ENCODE results near the gene SH2D3C. TPM values are rescaled to one million over a fixed set of nuclear protein-coding genes. Genes with fewer than 3 reads are reported as not detected.

The SH2D3C gene
- total and polyA plus RNA-seq, 9 of the 15 experiments (the other 6 are each of a cell fraction or from before 2014, with no cell fraction given): 0.03 to 1.2 (median 0.22) TPM; not detected in 1

- TF ChIP-seq GTF3C2 (IDR thresholded peaks at IDR 0.05; ENCODE audit: borderline replicate concordance, extremely low read depth, insufficient read length) (no peak), ZBTB2 (IDR thresholded peaks at IDR 0.05) (no peak), E2F4 (CRISPR knock-in tag; IDR thresholded peaks at IDR 0.05; ENCODE audit: low read depth) (no peak), RUNX1 (IDR thresholded peaks at IDR 0.05; ENCODE audit: low read depth) (no peak), MBD2 (IDR thresholded peaks at IDR 0.05; ENCODE audit: borderline replicate concordance, low read depth) (peak; percentile 88; the same call in 1 of the 2 replicates), NELFE (IDR thresholded peaks at IDR 0.05; ENCODE audit: insufficient read depth, insufficient read length) (no peak), TEAD2 (tag; IDR thresholded peaks at IDR 0.05) (no peak)
- TF ChIP-seq, protein P1, sequence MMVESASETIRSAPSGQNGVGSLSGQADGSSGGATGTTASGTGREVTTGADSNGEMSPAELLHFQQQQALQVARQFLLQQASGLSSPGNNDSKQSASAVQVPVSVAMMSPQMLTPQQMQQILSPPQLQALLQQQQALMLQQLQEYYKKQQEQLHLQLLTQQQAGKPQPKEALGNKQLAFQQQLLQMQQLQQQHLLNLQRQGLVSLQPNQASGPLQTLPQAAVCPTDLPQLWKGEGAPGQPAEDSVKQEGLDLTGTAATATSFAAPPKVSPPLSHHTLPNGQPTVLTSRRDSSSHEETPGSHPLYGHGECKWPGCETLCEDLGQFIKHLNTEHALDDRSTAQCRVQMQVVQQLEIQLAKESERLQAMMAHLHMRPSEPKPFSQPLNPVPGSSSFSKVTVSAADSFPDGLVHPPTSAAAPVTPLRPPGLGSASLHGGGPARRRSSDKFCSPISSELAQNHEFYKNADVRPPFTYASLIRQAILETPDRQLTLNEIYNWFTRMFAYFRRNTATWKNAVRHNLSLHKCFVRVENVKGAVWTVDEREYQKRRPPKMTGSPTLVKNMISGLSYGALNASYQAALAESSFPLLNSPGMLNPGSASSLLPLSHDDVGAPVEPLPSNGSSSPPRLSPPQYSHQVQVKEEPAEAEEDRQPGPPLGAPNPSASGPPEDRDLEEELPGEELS (CRISPR knock-in tag; IDR thresholded peaks at IDR 0.05; ENCODE audit: borderline replicate concordance): no peak
- TF ChIP-seq, protein P2, sequence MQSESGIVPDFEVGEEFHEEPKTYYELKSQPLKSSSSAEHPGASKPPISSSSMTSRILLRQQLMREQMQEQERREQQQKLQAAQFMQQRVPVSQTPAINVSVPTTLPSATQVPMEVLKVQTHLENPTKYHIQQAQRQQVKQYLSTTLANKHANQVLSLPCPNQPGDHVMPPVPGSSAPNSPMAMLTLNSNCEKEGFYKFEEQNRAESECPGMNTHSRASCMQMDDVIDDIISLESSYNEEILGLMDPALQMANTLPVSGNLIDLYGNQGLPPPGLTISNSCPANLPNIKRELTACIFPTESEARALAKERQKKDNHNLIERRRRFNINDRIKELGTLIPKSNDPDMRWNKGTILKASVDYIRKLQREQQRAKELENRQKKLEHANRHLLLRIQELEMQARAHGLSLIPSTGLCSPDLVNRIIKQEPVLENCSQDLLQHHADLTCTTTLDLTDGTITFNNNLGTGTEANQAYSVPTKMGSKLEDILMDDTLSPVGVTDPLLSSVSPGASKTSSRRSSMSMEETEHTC (IDR thresholded peaks at IDR 0.05): no peak
- TF ChIP-seq, protein P3, sequence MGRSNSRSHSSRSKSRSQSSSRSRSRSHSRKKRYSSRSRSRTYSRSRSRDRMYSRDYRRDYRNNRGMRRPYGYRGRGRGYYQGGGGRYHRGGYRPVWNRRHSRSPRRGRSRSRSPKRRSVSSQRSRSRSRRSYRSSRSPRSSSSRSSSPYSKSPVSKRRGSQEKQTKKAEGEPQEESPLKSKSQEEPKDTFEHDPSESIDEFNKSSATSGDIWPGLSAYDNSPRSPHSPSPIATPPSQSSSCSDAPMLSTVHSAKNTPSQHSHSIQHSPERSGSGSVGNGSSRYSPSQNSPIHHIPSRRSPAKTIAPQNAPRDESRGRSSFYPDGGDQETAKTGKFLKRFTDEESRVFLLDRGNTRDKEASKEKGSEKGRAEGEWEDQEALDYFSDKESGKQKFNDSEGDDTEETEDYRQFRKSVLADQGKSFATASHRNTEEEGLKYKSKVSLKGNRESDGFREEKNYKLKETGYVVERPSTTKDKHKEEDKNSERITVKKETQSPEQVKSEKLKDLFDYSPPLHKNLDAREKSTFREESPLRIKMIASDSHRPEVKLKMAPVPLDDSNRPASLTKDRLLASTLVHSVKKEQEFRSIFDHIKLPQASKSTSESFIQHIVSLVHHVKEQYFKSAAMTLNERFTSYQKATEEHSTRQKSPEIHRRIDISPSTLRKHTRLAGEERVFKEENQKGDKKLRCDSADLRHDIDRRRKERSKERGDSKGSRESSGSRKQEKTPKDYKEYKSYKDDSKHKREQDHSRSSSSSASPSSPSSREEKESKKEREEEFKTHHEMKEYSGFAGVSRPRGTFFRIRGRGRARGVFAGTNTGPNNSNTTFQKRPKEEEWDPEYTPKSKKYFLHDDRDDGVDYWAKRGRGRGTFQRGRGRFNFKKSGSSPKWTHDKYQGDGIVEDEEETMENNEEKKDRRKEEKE (IDR thresholded peaks at IDR 0.05; ENCODE audit: borderline replicate concordance in 1 of 2, control insufficient read depth in 1 of 2, low read depth in 2 of 2, low read length in 1 of 2): peak in 1 of 2 experiments; percentile 85; a peak in 2 of 4 replicates
These were observed 2.1 kb downstream of the SH2D3C start (continued) for GRCh38 chr9:127776195-127776923.

Measured in K562 (cell line).